Thoracic aorta (tissue), 2 donors: ENCODE measurements around the gene CDK5R1. TPM values are rescaled to one million over a fixed set of nuclear protein-coding genes. Genes with fewer than 3 reads are reported as not detected.

Source experiments
- ATAC-seq: fragments of 150-250 bp; one replicate; pipeline ENCODE4 v1.8.0; 2017; ENCODE audit warnings: low read depth; ENCODE audit not compliant: insufficient number of reproducible peaks, low FRiP score
- DNase-seq: peaks from one replicate; pipeline ENCODE4 v3.0.0-alpha.2; 2020; ENCODE audit warnings: low spot score
- H3K27ac ChIP-seq, 2 donors: fragments of 200-600 bp; sonication (generic); 1 replicate in 1 of 2; 2 replicates in 1 of 2; pipeline ENCODE4 v1.5.1; 2016; ENCODE audit warnings: mild to moderate bottlenecking in 2 of 2, moderate library complexity in 2 of 2
- H3K27me3 ChIP-seq: fragments of 200-600 bp; sonication (generic); replicated peaks from 2 replicates; pipeline ENCODE4 v1.6.0; 2016; ENCODE audit warnings: mild to moderate bottlenecking; ENCODE audit not compliant: insufficient read depth
- H3K36me3 ChIP-seq: fragments of 200-600 bp; sonication (generic); one replicate; pipeline ENCODE4 v1.5.1; 2016
- H3K4me1 ChIP-seq, 2 donors: fragments of 200-600 bp; sonication (generic); 1 replicate in 1 of 2; 2 replicates in 1 of 2; pipeline versions ENCODE4 v1.5.1 to v1.6.0; 2016; ENCODE audit warnings: low read depth in 2 of 2, mild to moderate bottlenecking in 1 of 2; ENCODE audit not compliant: control insufficient read depth in 1 of 2
- H3K4me3 ChIP-seq: fragments of 200-600 bp; sonication (generic); 2 replicates; pipeline ENCODE4 v1.5.1; 2016; ENCODE audit warnings: mild to moderate bottlenecking
- H3K9me3 ChIP-seq: fragments of 200-600 bp; sonication (generic); 2 replicates; pipeline ENCODE4 v1.5.1; 2016
- CTCF ChIP-seq: fragments of 200-600 bp; sonication (generic); IDR thresholded peaks from one replicate; pipeline ENCODE4 v1.5.1; 2019; ENCODE audit warnings: antibody characterized with exemption
- total RNA-seq, 2 donors: library from RNA; depleted of rRNA; stranded (reverse); fragments of >200 nt; gene quantifications; one replicate each; pipeline versions ENCODE4 v1.1.0 to v1.2.3, GENCODE V29; 2016

CDK5R1 gene
- total RNA-seq, 2 donors from 2014 or later = 1.1 to 2.6 TPM

- Histone ChIP-seq H3K36me3 (peaks cover 13% of the 10 kb centered on the region), H3K27ac (no peak overlapping the region), H3K4me1 (peaks cover 4 to 12% of the 10 kb centered on the region in 2 donors), H3K27me3 (no peaks in the 10 kb centered on the region), H3K4me3 (no peak overlapping the region), H3K9me3 (no peaks in the 10 kb centered on the region)
- ATAC-seq (no peak), DNase-seq (no peak)
- no peak for TF ChIP-seq CTCF
Observed at GRCh38 chr17:32525122-32525521, 38.3 kb downstream of the CDK5R1 start.

- ATAC-seq = no peak
- Histone ChIP-seq H3K27ac (no peak overlapping the region), H3K4me3 (no peak overlapping the region), H3K27me3 (no peaks in the 10 kb centered on the region), H3K9me3 (no peaks in the 10 kb centered on the region), H3K36me3 (peaks cover 13% of the 10 kb centered on the region), H3K4me1 (peaks cover 0 to 10% of the 10 kb centered on the region in 2 donors)
- TF ChIP-seq CTCF = no peak
- no peak for DNase-seq
Observed at GRCh38 chr17:32527146-32527545, 40.4 kb downstream of the CDK5R1 start.

GRCh38 chr17:32528825-32529224 is 42.0 kb downstream of the CDK5R1 start:
- DNase-seq (no peak), ATAC-seq (no peak)
- Histone ChIP-seq H3K27ac (no peak overlapping the region), H3K4me3 (no peak overlapping the region), H3K36me3 (peaks cover 19% of the 10 kb centered on the region), H3K4me1 (peaks cover 0 to 10% of the 10 kb centered on the region in 2 donors), H3K9me3 (no peaks in the 10 kb centered on the region), H3K27me3 (no peaks in the 10 kb centered on the region)
- TF ChIP-seq CTCF = no peak

GRCh38 chr17:32529604-32530003 is 42.8 kb downstream of the CDK5R1 start:
- Histone ChIP-seq H3K27ac (no peak overlapping the region), H3K27me3 (no peaks in the 10 kb centered on the region), H3K9me3 (no peaks in the 10 kb centered on the region), H3K4me3 (no peak overlapping the region), H3K4me1 (peaks cover 0 to 10% of the 10 kb centered on the region in 2 donors), H3K36me3 (peaks cover 19% of the 10 kb centered on the region)
- ATAC-seq = no peak
- no peak for DNase-seq
- TF ChIP-seq CTCF = no peak

- no peak for TF ChIP-seq CTCF
- H3K4me1 ChIP-seq = peaks cover 0 to 9% of the 10 kb centered on the region in 2 donors
- H3K27ac ChIP-seq = no peak overlapping the region
- ATAC-seq (no peak), DNase-seq (no peak)
- no peaks in the 10 kb centered on the region for H3K9me3 ChIP-seq
- H3K4me3 ChIP-seq = no peak overlapping the region
- H3K36me3 ChIP-seq = peaks cover 13% of the 10 kb centered on the region
- no peaks in the 10 kb centered on the region for H3K27me3 ChIP-seq
Observed at GRCh38 chr17:32533296-32533695, 46.5 kb downstream of the CDK5R1 start.
